HG03342 (cell line): ENCODE data around the gene MORN5.
"Not testable (repeated sequence)": the region's sequence is repeated elsewhere in the genome, so short reads cannot be mapped to it uniquely, and the experiment has no call there.

Experiments used
- ATAC-seq: cut with Tn5 transposase; IDR thresholded peaks from one replicate; pipeline ENCODE4 v1.9.1; 2021; ENCODE audit warnings: mild to moderate bottlenecking, moderate library complexity; ENCODE audit not compliant: unreplicated experiment

MORN5 gene

GRCh38 chr9:122159026-122159924 lies at the start of gene MORN5, which contains the start of gene NDUFA8:
Gene MORN5 (plus strand): TSS chr9:122159908. CDS start chr9:122159973, 65 bp downstream.
Gene NDUFA8 (minus strand): TSS chr9:122159779. CDS start chr9:122159677, 102 bp downstream.
- peak; percentile 94 for ATAC-seq

- no peak for ATAC-seq
Measured at GRCh38 chr9:122110100-122110833, 49.4 kb upstream of the MORN5 start.

GRCh38 chr9:122111413-122112085 lies 48.2 kb upstream of the MORN5 start:
- ATAC-seq = no peak

DNA sequence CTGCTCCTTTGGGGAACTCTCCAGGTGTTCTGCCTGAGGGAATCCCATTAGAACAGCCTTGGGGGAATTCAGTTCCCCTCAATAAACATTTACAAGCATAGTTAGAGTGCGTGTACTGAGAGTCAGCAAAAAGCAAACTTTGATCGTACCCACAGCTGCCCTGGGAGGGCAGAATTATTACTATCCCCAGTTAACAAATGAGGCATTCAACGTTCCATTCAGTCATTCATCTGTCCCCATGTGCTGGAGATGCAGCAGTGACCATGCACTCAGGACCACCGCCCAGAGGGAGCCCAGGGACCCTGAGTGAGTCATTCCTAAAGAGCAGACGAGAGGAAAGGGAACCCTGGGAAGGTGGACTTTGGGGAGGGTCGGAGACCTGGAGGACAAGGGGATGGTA lies 47.5 kb upstream of the MORN5 start:
- ATAC-seq = no peak

DNA sequence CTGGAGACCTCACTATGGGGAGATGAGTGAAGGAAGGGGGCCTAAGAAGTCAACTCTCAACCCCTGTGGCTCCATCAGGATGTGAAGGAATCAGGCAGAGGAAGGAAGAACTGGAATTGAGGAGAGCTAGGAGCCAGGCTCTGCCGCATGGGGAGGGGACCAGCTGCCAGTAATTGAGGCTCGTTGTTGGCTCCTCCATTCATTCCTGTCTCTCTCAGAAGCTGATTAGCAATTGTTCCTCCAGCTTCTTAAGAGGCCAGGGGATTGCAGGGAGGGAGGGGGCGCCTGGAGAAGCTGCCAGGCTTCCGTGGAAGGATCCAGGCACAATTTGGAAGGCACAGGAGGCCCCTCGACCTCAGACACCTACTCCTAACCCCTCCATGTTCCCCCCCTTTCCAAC lies 46.1 kb upstream of the MORN5 start:
- ATAC-seq = no peak

DNA sequence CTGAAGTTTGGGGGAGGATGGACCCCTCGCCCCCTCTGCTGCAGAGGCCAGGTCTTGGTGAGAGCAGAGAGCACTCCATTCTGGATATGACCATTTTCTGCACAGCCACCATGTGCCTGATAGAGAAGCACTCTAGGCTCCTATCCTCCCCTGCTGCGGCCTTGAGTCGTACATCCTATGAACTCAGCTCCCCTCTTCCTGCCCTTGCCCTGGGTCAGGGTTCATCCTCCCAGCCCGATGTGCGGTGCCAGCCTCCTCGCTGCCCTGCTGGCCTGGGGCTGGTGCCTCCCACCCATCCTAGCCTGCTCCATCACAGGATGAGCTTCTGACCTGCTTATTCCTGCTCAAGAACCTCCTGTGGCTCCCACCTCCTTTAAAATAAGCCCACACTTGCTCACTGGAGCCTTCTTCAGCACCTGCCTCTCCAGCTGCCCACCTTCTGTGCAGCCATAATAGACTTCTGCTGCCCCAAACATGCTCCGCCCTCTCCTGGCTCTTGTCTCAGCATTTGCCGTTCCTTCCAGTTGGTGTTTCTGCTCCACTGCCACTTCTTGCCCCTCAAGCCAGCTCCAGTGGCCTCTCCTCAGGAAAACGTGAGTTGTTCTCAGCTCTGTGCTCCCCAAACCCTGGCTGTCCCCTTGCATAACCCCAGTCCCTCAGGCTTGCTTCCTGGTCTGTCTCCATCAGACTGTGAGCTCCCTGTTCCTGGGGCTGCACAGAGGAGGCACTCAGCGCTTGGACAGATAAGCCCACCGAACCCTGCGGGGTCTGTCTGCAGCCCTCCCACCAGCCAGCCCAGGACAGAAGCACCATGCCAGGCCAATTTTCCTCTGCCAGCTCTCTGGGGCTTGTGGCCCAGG lies 44.3 kb upstream of the MORN5 start:
- ATAC-seq = no peak

DNA sequence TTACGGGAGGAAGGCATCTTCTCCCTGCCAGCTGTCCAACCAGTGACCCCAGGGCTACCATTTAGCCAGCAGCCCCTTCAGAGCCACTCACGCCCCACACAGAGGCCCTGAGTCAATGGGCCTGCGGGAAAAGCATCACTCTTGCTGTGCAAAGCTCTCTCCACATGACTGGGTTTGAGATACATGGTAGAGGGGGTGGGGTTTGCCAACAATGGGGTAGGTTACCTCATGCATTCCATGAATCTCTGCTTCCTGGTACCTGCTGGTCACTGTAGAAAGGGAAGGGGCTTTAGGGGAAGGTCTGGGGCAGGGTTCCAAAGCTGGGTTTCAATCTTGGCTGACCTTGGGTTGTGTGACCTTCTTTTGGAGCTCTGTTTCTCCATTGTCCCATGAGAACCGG lies 43.7 kb upstream of the MORN5 start:
- no peak for ATAC-seq

- ATAC-seq = no peak
Measured at GRCh38 chr9:122116448-122117173, 43.1 kb upstream of the MORN5 start.

DNA sequence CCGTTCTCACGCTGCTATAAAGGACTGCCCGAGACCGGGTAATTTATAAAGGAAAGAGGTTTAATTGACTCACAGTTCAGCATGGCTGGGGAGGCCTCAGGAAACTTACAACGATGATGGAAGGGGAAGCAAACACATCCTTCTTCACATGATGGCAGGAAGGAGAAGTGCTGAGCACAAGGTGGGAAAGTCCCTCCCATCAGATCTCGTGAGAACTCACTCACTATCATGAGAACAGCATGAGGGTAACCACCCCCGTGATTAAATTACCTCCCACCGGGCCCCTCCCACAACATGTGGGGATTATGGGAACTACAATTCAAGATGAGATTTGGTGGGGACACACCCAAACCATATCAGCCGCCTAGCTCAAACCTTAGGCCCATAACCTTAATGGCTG lies 42.5 kb upstream of the MORN5 start:
- not testable (repeated sequence) for ATAC-seq

- no peak for ATAC-seq
Measured at GRCh38 chr9:122118343-122119165, 41.2 kb upstream of the MORN5 start.

DNA sequence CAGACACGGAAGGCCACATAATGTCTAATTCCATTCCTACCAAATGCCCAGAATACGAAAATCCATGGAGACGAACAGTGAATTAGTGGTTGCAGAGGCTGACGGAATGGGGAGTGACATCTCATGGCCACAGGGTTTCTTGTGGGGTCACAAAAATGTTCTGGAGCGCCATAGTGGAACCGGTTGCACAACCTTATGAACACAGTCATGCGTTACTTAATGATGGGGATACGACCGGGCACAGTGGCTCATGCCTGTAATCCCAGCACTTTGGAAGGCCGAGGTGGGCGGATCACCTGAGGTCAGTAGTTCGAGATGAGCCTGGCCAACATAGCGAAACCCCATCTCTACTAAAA lies 40.6 kb upstream of the MORN5 start:
- ATAC-seq = no peak

DNA sequence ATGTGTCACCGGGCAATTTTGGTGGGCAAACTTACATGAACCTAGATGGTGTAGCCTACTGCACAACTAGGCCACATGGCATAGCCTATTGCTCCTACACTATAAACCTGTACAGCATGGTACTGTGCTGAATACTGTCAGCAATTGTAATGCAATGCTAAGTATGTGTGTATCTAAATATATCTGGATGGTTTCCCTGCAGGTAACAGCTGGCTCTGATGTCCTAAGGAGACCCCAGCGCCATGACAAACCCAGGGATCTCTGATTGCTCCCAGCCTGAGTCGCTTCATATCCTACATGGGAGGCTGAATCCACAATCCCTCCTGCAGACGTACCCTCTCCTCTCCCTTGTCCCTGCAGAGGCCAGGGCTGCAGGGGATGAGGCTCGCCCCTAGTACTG lies 40.0 kb upstream of the MORN5 start:
- ATAC-seq = no peak

DNA sequence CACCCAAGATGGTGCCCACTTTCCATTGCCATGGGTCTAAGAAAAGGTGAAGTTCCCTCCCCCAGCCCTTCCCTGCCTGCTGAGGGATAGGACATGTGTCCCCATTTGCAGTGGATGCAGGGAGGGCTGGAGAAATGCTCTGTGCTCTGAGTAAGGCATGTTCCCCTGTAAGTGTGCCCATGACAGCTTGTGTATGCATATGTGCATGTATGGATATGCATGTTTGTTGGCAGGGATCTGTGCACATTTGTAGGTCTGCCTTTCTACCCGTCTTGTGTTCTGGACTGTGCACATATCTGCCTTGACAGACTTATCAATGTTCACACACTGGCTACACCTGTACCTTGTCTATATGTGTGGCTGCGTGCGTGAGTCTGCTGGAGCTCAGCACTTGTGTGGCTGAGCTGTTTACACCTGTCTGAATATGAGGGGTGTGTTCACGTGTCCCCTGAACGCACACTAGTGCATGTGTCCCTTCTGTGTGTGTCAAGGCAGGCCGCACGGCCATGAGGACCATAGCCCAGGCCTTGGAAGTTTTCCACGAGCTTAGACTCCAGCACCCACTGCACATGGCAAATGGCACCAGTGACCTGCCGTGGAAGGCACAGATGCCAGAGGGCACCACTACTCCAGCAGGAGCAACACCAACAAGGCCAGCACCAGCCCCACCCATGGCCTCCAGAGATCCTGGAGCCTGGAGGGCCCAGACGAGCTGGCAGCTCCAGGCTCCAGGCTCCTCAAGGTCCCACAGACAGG lies 39.2 kb upstream of the MORN5 start:
- no peak for ATAC-seq

GRCh38 chr9:122121391-122121790 lies 38.3 kb upstream of the MORN5 start:
- ATAC-seq = no peak

DNA sequence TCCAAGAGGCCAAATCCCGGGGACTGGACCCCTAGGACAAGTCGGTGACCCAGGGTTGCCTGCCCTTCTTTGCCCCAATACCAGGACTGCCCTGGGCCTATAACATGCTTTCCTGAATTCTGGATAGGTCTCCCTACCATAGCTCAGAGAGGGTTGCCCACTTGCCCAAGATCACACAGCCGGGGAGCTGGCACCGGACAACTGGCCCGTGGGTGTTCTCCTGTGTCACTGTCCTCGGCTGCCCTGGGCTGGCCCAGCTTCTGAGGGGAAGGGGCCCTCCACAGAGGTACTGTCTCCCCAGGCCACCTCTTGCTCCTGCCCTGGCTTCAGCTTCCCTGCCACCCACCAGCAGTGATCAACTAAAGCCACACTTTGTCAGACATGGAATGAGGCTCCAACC lies 37.8 kb upstream of the MORN5 start:
- ATAC-seq = no peak

- ATAC-seq = no peak
Measured at GRCh38 chr9:122122468-122122867, 37.2 kb upstream of the MORN5 start.

DNA sequence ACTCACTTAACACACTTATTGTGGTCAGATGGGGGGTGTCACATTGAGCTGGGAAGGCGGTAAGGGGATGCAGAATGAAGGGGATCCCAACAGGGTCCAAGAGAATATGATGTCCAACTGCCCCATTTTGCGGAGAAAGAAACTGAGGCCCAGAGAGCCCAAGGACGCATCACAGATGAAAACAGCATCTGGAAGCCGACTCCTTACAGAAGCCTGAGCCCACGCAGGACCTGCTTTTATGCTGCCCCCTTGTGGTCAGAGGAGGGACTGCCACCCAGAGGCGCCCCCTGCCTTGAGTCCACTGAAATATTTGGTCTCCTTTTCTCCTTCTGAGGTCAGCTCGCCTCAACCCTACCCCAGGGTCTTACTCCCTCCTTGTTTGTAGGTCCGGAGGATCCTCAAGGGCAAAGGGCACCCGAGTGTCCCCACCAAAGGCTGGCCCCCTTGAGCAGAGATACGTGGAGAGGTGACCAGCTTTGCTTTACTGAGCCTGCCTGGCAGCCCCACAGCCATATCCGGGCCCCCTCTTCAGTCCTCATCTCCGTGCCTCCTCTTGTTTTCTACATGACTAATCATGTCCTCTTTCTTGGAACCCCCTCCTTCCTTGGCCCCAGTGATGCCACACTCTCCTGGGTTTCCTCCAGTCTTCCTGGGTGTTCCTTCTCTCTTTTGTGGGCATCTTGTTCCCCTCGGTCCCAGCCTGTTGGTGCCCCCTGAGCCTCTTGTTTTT lies 36.6 kb upstream of the MORN5 start:
- ATAC-seq = no peak

DNA sequence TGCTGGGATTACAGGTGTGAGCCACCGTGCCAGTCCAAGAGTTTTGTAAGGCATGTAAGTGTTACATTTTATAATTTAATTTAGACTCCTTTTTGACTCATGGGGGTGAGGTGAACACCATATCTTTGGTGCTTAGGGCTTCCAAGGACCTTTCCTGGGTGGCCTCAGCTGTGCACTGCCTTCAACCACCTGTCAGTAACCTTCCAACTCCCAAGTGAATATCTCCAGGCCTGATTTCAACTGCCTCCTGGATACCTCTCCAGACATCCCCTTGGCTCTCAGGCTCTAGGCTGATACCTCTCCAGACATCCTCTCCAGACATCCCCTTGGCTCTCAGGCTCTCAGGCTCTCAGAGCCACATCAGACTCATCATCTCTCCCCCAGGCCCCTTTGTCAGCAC lies 35.7 kb upstream of the MORN5 start:
- no peak for ATAC-seq
